ENCODE data around the gene MYL9. TPM values are rescaled to one million over a fixed set of nuclear protein-coding genes. Genes with fewer than 3 reads are reported as not detected.
"Not testable (repeated sequence)": the region's sequence is repeated elsewhere in the genome, so short reads cannot be mapped to it uniquely, and the experiment has no call there.

The MYL9 gene
- total RNA-seq, 1 donor from 2014 or later, result 246 TPM

- no peak for DNase-seq (ENCODE audit: extremely low spot score in 2 of 2)
- H3K9me3 ChIP-seq, result no peaks in the 10 kb centered on the region
- H3K4me1 ChIP-seq, result peaks cover 6% of the 10 kb centered on the region
- no peak overlapping the region for H3K4me3 ChIP-seq
- no peaks in the 10 kb centered on the region for H3K27me3 ChIP-seq
- peaks cover 0 to 28% of the 10 kb centered on the region in 2 donors for H3K36me3 ChIP-seq
- TF ChIP-seq CTCF (IDR thresholded peaks at IDR 0.05) (no peak), POLR2A (IDR thresholded peaks at IDR 0.05) (no peak), POLR2AphosphoS5 (IDR thresholded peaks at IDR 0.05; ENCODE audit: insufficient read depth in 1 of 2, low read depth in 1 of 2) (no peak)
- H3K27ac ChIP-seq, result no peak overlapping the region
- intact Hi-C loops (cut with DNase I), result no loop called here
These were observed 22.2 kb upstream of the MYL9 start for GRCh38 chr20:36519012-36519719.

GRCh38 chr20:36519944-36520343 lies 21.4 kb upstream of the MYL9 start:
- H3K4me3 ChIP-seq, result no peak overlapping the region
- intact Hi-C loops (cut with DNase I), result no loop called here
- H3K27ac ChIP-seq, result no peak overlapping the region
- no peak for DNase-seq (ENCODE audit: extremely low spot score in 2 of 2)
- H3K36me3 ChIP-seq, result peaks cover 0 to 35% of the 10 kb centered on the region in 2 donors
- no peaks in the 10 kb centered on the region for H3K9me3 ChIP-seq
- TF ChIP-seq CTCF (IDR thresholded peaks at IDR 0.05) (no peak), POLR2AphosphoS5 (IDR thresholded peaks at IDR 0.05; ENCODE audit: insufficient read depth in 1 of 2, low read depth in 1 of 2) (no peak), POLR2A (IDR thresholded peaks at IDR 0.05) (no peak)
- H3K27me3 ChIP-seq, result no peaks in the 10 kb centered on the region
- H3K4me1 ChIP-seq, result peaks cover 6% of the 10 kb centered on the region

GRCh38 chr20:36521526-36521925 lies 19.8 kb upstream of the MYL9 start:
- Histone ChIP-seq H3K4me1 (peaks cover 6% of the 10 kb centered on the region), H3K9me3 (no peaks in the 10 kb centered on the region), H3K4me3 (no peak overlapping the region), H3K27me3 (no peaks in the 10 kb centered on the region), H3K27ac (no peak overlapping the region), H3K36me3 (peaks cover 0 to 44% of the 10 kb centered on the region in 2 donors)
- intact Hi-C loops (cut with DNase I), result no loop called here
- TF ChIP-seq POLR2AphosphoS5 (IDR thresholded peaks at IDR 0.05; ENCODE audit: insufficient read depth in 1 of 2, low read depth in 1 of 2) (no peak), CTCF (IDR thresholded peaks at IDR 0.05) (no peak), POLR2A (IDR thresholded peaks at IDR 0.05) (no peak)
- no peak for DNase-seq (ENCODE audit: extremely low spot score in 2 of 2)

- H3K4me3 ChIP-seq; H3K4me1 ChIP-seq; DNase-seq (ENCODE audit: extremely low spot score in 2 of 2); H3K27ac ChIP-seq; intact Hi-C loops (cut with DNase I); H3K27me3 ChIP-seq; H3K9me3 ChIP-seq: not testable (repeated sequence)
- H3K36me3 ChIP-seq, result peaks cover 0 to 53% of the 10 kb centered on the region in 2 donors
These were observed 18.9 kb upstream of the MYL9 start for GRCh38 chr20:36522412-36522811.

- Histone ChIP-seq H3K27ac (no peak overlapping the region), H3K4me1 (peaks cover 6% of the 10 kb centered on the region), H3K27me3 (no peaks in the 10 kb centered on the region), H3K4me3 (no peak overlapping the region), H3K36me3 (peaks cover 0 to 62% of the 10 kb centered on the region in 2 donors), H3K9me3 (no peaks in the 10 kb centered on the region)
- intact Hi-C loops (cut with DNase I), result no loop called here
- no peak for DNase-seq (ENCODE audit: extremely low spot score in 2 of 2)
- TF ChIP-seq POLR2AphosphoS5 (IDR thresholded peaks at IDR 0.05; ENCODE audit: insufficient read depth in 1 of 2, low read depth in 1 of 2) (no peak), CTCF (IDR thresholded peaks at IDR 0.05) (no peak)
These were observed 18.0 kb upstream of the MYL9 start for GRCh38 chr20:36523341-36523740.

Measured in vagina (tissue), 2 donors.